ENCODE measurements around the gene AVPR2. TPM values are rescaled to one million over a fixed set of nuclear protein-coding genes. Genes with fewer than 3 reads are reported as not detected.

Gene AVPR2
- total and polyA plus RNA-seq, 4 donors: 0.51 to 2.5 (median 0.84) TPM

DNA sequence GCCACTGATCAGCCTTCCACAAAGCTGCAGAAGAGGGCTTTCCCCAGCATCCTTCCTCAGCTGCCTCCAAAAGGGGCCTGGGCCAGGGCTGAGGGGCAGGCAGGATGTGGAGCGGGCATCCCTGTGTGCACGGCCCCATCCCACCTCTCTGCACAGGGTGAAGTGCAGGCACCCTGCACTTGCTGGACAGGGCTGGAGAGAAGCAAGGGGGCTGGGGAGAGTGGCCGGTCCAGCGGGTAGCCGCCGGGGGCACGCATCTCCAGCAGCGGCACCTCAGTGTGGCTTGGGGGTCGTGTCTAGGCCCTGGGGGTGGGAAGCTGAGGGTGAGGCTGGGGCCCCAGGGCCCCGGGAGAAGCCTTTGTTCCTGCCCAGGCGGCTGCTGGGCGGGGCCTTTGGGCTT, 3.0 kb downstream of the AVPR2 start:
- DNase-seq: no peak
- 61 to 80% methylated on average over 3 to 12 of the region's 12 CpGs for WGBS, 2 donors
- H3K27me3 ChIP-seq (ENCODE audit: control insufficient read depth in 3 of 3, insufficient read depth in 3 of 3, low read length in 2 of 3): peaks cover 0 to 7% (median 0%) of the 10 kb centered on the region in 3 donors

DNA sequence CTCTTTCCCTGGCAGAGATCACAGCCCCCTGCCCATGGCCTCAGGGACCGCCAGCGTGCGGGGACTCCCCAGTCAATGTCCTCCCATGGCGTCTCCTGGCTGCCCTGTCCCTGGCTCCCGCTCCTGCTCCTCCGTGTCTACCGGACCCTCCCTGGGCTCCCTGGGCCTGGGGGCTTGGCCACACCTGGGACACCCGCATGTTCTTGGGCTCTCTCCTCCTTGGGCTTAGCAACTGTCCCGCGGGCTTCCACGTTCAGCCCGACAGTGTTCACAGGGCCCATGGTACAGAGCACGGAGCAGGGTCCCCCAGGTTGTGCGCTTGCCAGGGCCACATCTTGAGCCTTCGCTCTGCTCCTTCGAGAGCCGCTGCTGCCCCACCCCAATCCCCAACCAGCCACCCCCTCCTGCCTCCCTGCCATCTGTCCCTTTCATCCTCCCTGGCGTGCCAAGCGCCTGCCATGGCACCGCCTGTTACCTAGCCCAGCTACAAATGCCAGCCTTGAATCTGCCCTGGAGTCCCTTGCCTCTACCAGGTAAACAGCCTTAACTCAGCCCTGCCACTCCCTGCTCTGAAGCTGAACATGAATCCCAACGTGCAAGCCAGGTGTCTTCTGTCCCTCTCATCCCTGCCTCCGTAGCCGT, 3.9 kb downstream of the AVPR2 start:
- Histone ChIP-seq H3K9ac (ENCODE audit: insufficient read depth in 1 of 2, low read length in 2 of 2) (no peak overlapping the region), H3K36me3 (ENCODE audit: control insufficient read depth in 4 of 4, insufficient read depth in 4 of 4, low read length in 4 of 4) (no peaks in the 10 kb centered on the region), H3K4me3 (no peak overlapping the region), H3K27ac (ENCODE audit: low read depth in 1 of 2, low read length in 1 of 2) (no peak overlapping the region), H3K9me3 (ENCODE audit: control insufficient read depth in 4 of 4, insufficient read depth in 3 of 4, low read length in 3 of 4) (peaks cover 0 to 7% (median 0%) of the 10 kb centered on the region in 4 donors), H3K4me1 (ENCODE audit: control insufficient read depth in 5 of 5, insufficient read depth in 5 of 5, low read length in 5 of 5) (peaks cover 0 to 11% (median 0%) of the 10 kb centered on the region in 5 donors), H3K27me3 (ENCODE audit: control insufficient read depth in 3 of 3, insufficient read depth in 3 of 3, low read length in 2 of 3) (peaks cover 0 to 7% (median 0%) of the 10 kb centered on the region in 3 donors)
- 90 to 92% methylated on average over 17 to 23 of the region's 23 CpGs for WGBS, 2 donors
- DNase-seq (no peak), ATAC-seq (ENCODE audit: insufficient read depth, low FRiP score) (no peak)
- TF ChIP-seq, protein P1, sequence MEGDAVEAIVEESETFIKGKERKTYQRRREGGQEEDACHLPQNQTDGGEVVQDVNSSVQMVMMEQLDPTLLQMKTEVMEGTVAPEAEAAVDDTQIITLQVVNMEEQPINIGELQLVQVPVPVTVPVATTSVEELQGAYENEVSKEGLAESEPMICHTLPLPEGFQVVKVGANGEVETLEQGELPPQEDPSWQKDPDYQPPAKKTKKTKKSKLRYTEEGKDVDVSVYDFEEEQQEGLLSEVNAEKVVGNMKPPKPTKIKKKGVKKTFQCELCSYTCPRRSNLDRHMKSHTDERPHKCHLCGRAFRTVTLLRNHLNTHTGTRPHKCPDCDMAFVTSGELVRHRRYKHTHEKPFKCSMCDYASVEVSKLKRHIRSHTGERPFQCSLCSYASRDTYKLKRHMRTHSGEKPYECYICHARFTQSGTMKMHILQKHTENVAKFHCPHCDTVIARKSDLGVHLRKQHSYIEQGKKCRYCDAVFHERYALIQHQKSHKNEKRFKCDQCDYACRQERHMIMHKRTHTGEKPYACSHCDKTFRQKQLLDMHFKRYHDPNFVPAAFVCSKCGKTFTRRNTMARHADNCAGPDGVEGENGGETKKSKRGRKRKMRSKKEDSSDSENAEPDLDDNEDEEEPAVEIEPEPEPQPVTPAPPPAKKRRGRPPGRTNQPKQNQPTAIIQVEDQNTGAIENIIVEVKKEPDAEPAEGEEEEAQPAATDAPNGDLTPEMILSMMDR (IDR thresholded peaks at IDR 0.05; ENCODE audit: control extremely low read depth, extremely low read depth): no peak

More for the DNA sequence above, 3.0 kb downstream of the AVPR2 start:
- TF ChIP-seq, protein P1 (IDR thresholded peaks at IDR 0.05; ENCODE audit: control extremely low read depth, extremely low read depth): no peak
- Histone ChIP-seq H3K9ac (ENCODE audit: insufficient read depth in 1 of 2, low read length in 2 of 2) (no peak overlapping the region), H3K36me3 (ENCODE audit: control insufficient read depth in 4 of 4, insufficient read depth in 4 of 4, low read length in 4 of 4) (no peaks in the 10 kb centered on the region), H3K27ac (ENCODE audit: low read depth in 1 of 2, low read length in 1 of 2) (no peak overlapping the region), H3K4me3 (no peak overlapping the region), H3K9me3 (ENCODE audit: control insufficient read depth in 4 of 4, insufficient read depth in 3 of 4, low read length in 3 of 4) (peaks cover 0 to 10% (median 0%) of the 10 kb centered on the region in 4 donors), H3K4me1 (ENCODE audit: control insufficient read depth in 5 of 5, insufficient read depth in 5 of 5, low read length in 5 of 5) (peaks cover 0 to 16% (median 0%) of the 10 kb centered on the region in 5 donors)
- no peak for ATAC-seq (ENCODE audit: insufficient read depth, low FRiP score)

DNA sequence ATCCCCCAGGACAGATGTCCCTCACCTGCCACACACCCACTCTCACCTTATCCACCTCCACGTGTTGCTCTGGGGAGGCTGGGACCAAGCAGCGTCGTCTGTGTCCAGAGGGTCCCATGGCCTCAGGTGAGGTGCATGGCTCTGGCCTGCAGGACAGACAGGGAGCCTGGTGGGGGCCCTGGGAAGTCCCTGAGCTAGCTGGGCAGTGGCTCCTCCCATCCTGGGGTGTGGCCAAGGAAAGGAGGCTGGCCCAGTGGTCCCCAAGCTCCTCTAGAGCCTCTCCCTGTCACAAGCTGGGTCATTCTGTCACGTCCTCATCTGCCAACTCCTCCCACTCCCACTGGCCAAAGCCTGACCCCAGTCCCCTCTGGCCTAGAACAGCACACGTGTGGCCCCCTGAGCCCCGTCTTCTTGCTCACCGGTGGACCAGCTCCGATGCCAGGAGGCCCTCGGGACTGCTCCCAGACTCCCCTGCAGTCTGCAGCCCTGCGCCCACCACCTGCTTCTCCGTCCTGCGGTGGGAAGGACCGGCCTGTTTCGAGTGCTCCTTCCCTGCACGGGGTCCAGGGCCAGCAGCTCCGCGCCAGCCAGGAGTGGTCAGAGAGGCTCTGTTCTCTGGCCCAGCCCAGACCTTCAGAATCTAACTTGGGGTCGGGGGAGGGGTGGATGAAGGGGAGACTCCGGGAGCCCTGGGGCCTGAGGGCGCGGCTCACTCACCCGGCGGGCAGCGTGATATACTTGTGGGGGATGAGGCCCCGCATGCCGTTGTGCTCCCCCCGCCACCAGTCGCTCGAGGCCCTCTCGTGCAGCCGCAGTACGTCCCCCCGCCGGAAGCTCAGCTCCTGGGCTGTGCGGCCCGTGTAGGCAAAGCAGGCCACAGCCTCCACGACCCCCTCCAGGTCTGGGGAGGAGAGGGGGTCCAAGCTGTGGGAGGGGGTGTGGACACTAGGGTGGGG, 4.8 kb downstream of the AVPR2 start:
- H3K9me3 ChIP-seq (ENCODE audit: control insufficient read depth in 4 of 4, insufficient read depth in 3 of 4, low read length in 3 of 4): peaks cover 0 to 6% (median 0%) of the 10 kb centered on the region in 4 donors
- H3K4me1 ChIP-seq (ENCODE audit: control insufficient read depth in 5 of 5, insufficient read depth in 5 of 5, low read length in 5 of 5): peaks cover 0 to 6% (median 0%) of the 10 kb centered on the region in 5 donors
- DNase-seq (no peak), ATAC-seq (ENCODE audit: insufficient read depth, low FRiP score) (no peak)
- H3K27me3 ChIP-seq (ENCODE audit: control insufficient read depth in 3 of 3, insufficient read depth in 3 of 3, low read length in 2 of 3): peaks cover 0 to 7% (median 0%) of the 10 kb centered on the region in 3 donors
- WGBS, 2 donors: 77 to 92% methylated on average over 20 to 37 of the region's 37 CpGs
- no peak overlapping the region for H3K27ac ChIP-seq (ENCODE audit: low read depth in 1 of 2, low read length in 1 of 2)
- no peak overlapping the region for H3K4me3 ChIP-seq
- no peak overlapping the region for H3K9ac ChIP-seq (ENCODE audit: insufficient read depth in 1 of 2, low read length in 2 of 2)
- no peaks in the 10 kb centered on the region for H3K36me3 ChIP-seq (ENCODE audit: control insufficient read depth in 4 of 4, insufficient read depth in 4 of 4, low read length in 4 of 4)
- TF ChIP-seq, protein P1 (IDR thresholded peaks at IDR 0.05; ENCODE audit: control extremely low read depth, extremely low read depth): no peak

Data from lung (tissue), 12 donors.